Endothelial cell of umbilical vein (primary cell): ENCODE data around the gene RAB40C.

Experiments
- CTCF ChIP-seq, 2 donors: IDR thresholded peaks; 1 replicate in 1 of 2; 2 replicates in 1 of 2; pipeline ENCODE4 v1.5.1; 2011; ENCODE audit warnings: low read length in 2 of 2, mild to moderate bottlenecking in 2 of 2, moderate library complexity in 2 of 2, control low read depth in 1 of 2, inconsistent platforms in 1 of 2, low read depth in 1 of 2; ENCODE audit not compliant: insufficient read depth in 1 of 2; ENCODE audit errors: extremely low read depth in 1 of 2
- EZH2 ChIP-seq: IDR thresholded peaks from 2 replicates; pipeline ENCODE4 v1.6.1; 2012; ENCODE audit warnings: borderline replicate concordance, low read depth, mild to moderate bottlenecking, moderate library complexity, low read length, inconsistent platforms; ENCODE audit not compliant: severe bottlenecking
- GATA2 ChIP-seq: IDR thresholded peaks from 2 replicates; pipeline ENCODE4 v1.7.0; 2011; ENCODE audit warnings: low read depth, mild to moderate bottlenecking, moderate library complexity, mixed read lengths, low read length; ENCODE audit not compliant: insufficient read length, insufficient read depth
- MYC ChIP-seq: IDR thresholded peaks from one replicate; pipeline ENCODE4 v1.6.1; 2011; ENCODE audit warnings: mild to moderate bottlenecking, low read depth, low read length
- POLR2A ChIP-seq: IDR thresholded peaks from 2 replicates; pipeline ENCODE4 v1.6.1; 2012; ENCODE audit warnings: low read depth, mild to moderate bottlenecking, control low read depth, low read length
- POLR2AphosphoS5 ChIP-seq: IDR thresholded peaks from 2 replicates; pipeline ENCODE4 v1.6.1; 2012; ENCODE audit warnings: low read depth, mild to moderate bottlenecking, control low read depth, low read length, moderate library complexity; ENCODE audit not compliant: insufficient read depth
- TF ChIP-seq, protein P1 (sequence below): IDR thresholded peaks from 2 replicates; pipeline ENCODE4 v1.6.1; 2011; ENCODE audit not compliant: insufficient read depth, insufficient read length

- no peak for TF ChIP-seq CTCF (IDR thresholded peaks at IDR 0.05; ENCODE audit: extremely low read depth in 1 of 2, insufficient read depth in 1 of 2, low read depth in 1 of 2, low read length in 2 of 2)
- TF ChIP-seq EZH2 = no peak
- no peak for TF ChIP-seq GATA2
- TF ChIP-seq POLR2AphosphoS5 = no peak
- no peak for TF ChIP-seq POLR2A
- TF ChIP-seq, protein P1, sequence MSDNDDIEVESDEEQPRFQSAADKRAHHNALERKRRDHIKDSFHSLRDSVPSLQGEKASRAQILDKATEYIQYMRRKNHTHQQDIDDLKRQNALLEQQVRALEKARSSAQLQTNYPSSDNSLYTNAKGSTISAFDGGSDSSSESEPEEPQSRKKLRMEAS = no peak
- no peak for TF ChIP-seq MYC
These were observed 31.8 kb downstream of the RAB40C start for GRCh38 chr16:621526-622105.
